Panc1 (cell line): ENCODE measurements around the gene OSGIN1.

Source experiments
- CTCF ChIP-seq: fragments of 450-650 bp; IDR thresholded peaks from 2 replicates; pipeline ENCODE4 v1.5.1; 2017; ENCODE audit warnings: mild to moderate bottlenecking
- POLR2AphosphoS5 ChIP-seq: IDR thresholded peaks from 2 replicates; pipeline ENCODE4 v1.6.1; 2012; ENCODE audit warnings: mild to moderate bottlenecking, low read depth, low read length, moderate library complexity
- REST ChIP-seq, 2 experiments: IDR thresholded peaks; 2 replicates each; pipeline ENCODE4 v1.6.1; 2011 to 2012; ENCODE audit warnings: low read depth in 2 of 2, control low read depth in 1 of 2, low read length in 1 of 2, mild to moderate bottlenecking in 1 of 2, moderate library complexity in 1 of 2; ENCODE audit not compliant: insufficient read depth in 1 of 2
- TCF7L2 ChIP-seq: IDR thresholded peaks from 2 replicates; pipeline ENCODE4 v1.6.1; 2011; ENCODE audit warnings: mild to moderate bottlenecking, low read depth, low read length, inconsistent platforms

DNA sequence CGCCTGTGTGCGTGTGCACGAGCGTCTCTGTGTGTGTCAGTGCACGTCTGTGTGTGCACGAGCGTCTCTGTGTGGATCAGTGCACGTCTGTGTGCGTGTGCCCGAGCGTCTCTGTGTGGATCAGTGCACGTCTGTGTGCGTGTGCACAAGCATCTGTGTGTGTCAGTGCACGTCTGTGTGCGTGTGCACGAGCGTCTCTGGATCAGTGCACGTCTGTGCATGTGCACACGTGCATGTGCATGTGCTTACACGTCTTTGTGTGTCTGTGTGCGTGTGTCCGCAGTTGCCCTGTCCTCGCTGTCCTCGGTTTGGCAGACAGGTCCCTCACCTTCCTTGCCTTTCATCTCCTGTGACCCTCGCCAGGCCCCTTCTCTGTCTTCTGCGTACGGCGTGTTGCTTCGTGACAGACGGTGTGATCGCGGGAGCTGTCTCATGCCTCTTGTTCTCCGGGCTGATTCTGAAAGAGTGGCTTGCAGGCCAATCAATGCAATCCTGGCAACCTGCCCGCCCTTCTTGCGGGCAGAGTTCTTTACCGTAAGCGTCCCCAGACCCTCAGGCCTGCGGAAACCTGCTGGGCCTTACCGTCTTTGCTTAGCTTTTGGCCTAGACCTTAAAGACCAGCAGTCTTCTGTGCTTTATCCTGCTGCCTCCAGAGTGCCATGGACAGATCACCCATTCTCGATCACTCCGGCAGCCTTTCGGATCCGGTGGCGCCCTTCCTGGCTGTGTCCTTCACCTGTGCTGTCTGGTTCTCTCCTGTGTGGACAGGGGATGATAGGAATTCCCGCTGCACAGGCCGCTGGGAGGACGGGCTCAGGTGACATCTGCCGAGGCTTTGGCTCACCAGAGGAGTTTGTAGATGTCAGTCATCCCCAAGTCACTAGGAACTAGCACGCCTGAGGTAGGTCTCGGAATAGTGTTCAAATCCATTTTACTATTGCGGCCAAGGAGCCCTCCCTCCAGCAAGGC, 35.6 kb upstream of the OSGIN1 start:
- TF ChIP-seq CTCF, result no peak
- no peak for TF ChIP-seq REST (IDR thresholded peaks at IDR 0.05; ENCODE audit: insufficient read depth in 1 of 2, low read depth in 2 of 2, low read length in 1 of 2)
- TF ChIP-seq POLR2AphosphoS5, result no peak
- TF ChIP-seq TCF7L2, result no peak
